Left ventricle myocardium inferior (tissue), 1 donor: ENCODE data around the gene PWWP2B. TPM values are rescaled to one million over a fixed set of nuclear protein-coding genes. Genes with fewer than 3 reads are reported as not detected.

Experiments used
- DNase-seq: peaks from one replicate; pipeline ENCODE4 v3.0.0-alpha.2; 2020
- H3K27ac ChIP-seq: fragments of 200-600 bp; replicated peaks from 2 replicates; pipeline ENCODE4 v1.8.0; 2021
- H3K27me3 ChIP-seq: fragments of 200-600 bp; 2 replicates; pipeline ENCODE4 v1.8.0; 2021; ENCODE audit warnings: low read depth
- H3K36me3 ChIP-seq: fragments of 200-600 bp; 2 replicates; pipeline ENCODE4 v1.8.0; 2021
- H3K4me1 ChIP-seq: fragments of 200-600 bp; 2 replicates; pipeline ENCODE4 v1.8.0; 2021
- H3K4me3 ChIP-seq: fragments of 200-600 bp; 2 replicates; pipeline ENCODE4 v1.8.0; 2021; ENCODE audit warnings: mild to moderate bottlenecking, moderate library complexity
- H3K9me3 ChIP-seq: fragments of 200-600 bp; replicated peaks from 2 replicates; pipeline ENCODE4 v1.8.0; 2021
- CTCF ChIP-seq: fragments of 200-600 bp; IDR thresholded peaks from 2 replicates; pipeline ENCODE4 v1.8.0; 2021; ENCODE audit warnings: antibody characterized with exemption, mild to moderate bottlenecking, borderline replicate concordance
- intact Hi-C: fragments of 100-400 bp; cut with micrococcal nuclease; formaldehyde crosslinking; loops from one replicate; pipeline ENCODE4 v1.11.0; 2022
- long read RNA-seq: library from polyadenylated mRNA; unstranded; transcript quantifications from one replicate; pipeline ENCODE4 v2.0.0, GENCODE V29; 2021
- total RNA-seq: library from RNA; stranded (reverse); fragmentation: NEBNext Ultra II Directional; extraction: Animal tissue kit (Norgen Biotek cat#: 25700); gene quantifications from one replicate; pipeline ENCODE4 v1.2.1, GENCODE V29; 2021
- donor health status: DM: no; HTN: yes; CAD: no; lungs with severe emphysema.

The PWWP2B gene
- 17.2 TPM for total RNA-seq
- long read RNA-seq, transcript PWWP2B-201 (3 exons, 2,651 nt), result major isoform, 86 of 113 reads
- long read RNA-seq, partial matches to known transcripts, result 8 of 113 reads
- long read RNA-seq, other reads (novel, unspliced or antisense), result 19 of 113 reads

- peaks cover 65% of the 10 kb centered on the region for H3K4me1 ChIP-seq
- no peak for TF ChIP-seq CTCF
- H3K9me3 ChIP-seq, result no peaks in the 10 kb centered on the region
- H3K4me3 ChIP-seq, result peak within 1 kb of the TSS; percentile 91
- peak within 1 kb of the TSS; percentile 98 for H3K27ac ChIP-seq
- peak; percentile 70 for DNase-seq
- no peaks in the 10 kb centered on the region for H3K36me3 ChIP-seq
- intact Hi-C loops, result no loop called here
- no peaks in the 10 kb centered on the region for H3K27me3 ChIP-seq
Observed at GRCh38 chr10:132397036-132397541, at the start of gene PWWP2B. PWWP2B (plus strand) TSS chr10:132397200; CDS start chr10:132397227, 27 bp downstream.

- no peak for TF ChIP-seq CTCF
- H3K27ac ChIP-seq, result no peak overlapping the region
- intact Hi-C loops, result no loop called here
- no peaks in the 10 kb centered on the region for H3K9me3 ChIP-seq
- no peak for DNase-seq
- H3K4me3 ChIP-seq, result no peak overlapping the region
- H3K36me3 ChIP-seq, result peaks cover 25% of the 10 kb centered on the region
- H3K4me1 ChIP-seq, result no peaks in the 10 kb centered on the region
- no peaks in the 10 kb centered on the region for H3K27me3 ChIP-seq
Observed at GRCh38 chr10:132347211-132347930, 49.6 kb upstream of the PWWP2B start.

- intact Hi-C loops, result no loop called here
- no peak for DNase-seq
Observed at GRCh38 chr10:132347931-132348267, 49.1 kb upstream of the PWWP2B start.

GRCh38 chr10:132349766-132350165, 47.2 kb upstream of the PWWP2B start:
- H3K27me3 ChIP-seq, result no peaks in the 10 kb centered on the region
- peaks cover 15% of the 10 kb centered on the region for H3K36me3 ChIP-seq
- intact Hi-C loops, result no loop called here
- no peaks in the 10 kb centered on the region for H3K9me3 ChIP-seq
- DNase-seq, result no peak
- TF ChIP-seq CTCF, result no peak
- no peak overlapping the region for H3K4me3 ChIP-seq
- H3K4me1 ChIP-seq, result no peaks in the 10 kb centered on the region
- no peak overlapping the region for H3K27ac ChIP-seq

More at GRCh38 chr10:132347931-132348267, 49.1 kb upstream of the PWWP2B start:
- no peaks in the 10 kb centered on the region for H3K9me3 ChIP-seq
- H3K4me1 ChIP-seq, result no peaks in the 10 kb centered on the region
- peaks cover 20% of the 10 kb centered on the region for H3K36me3 ChIP-seq
- TF ChIP-seq CTCF, result no peak
- no peak overlapping the region for H3K4me3 ChIP-seq
- no peak overlapping the region for H3K27ac ChIP-seq
- H3K27me3 ChIP-seq, result no peaks in the 10 kb centered on the region

GRCh38 chr10:132350391-132350790, 46.6 kb upstream of the PWWP2B start:
- no peak for TF ChIP-seq CTCF
- Histone ChIP-seq H3K9me3 (no peaks in the 10 kb centered on the region), H3K27ac (no peak overlapping the region), H3K27me3 (no peaks in the 10 kb centered on the region), H3K4me1 (no peaks in the 10 kb centered on the region), H3K36me3 (peaks cover 13% of the 10 kb centered on the region), H3K4me3 (no peak overlapping the region)
- intact Hi-C loops, result no loop called here
- DNase-seq, result no peak
